GM10266 (cell line): Measurements from ENCODE around the gene ITGAD.

Experiments
- DNase-seq: peaks from one replicate; pipeline ENCODE4 v3.0.0; 2012; ENCODE audit errors: extremely low spot score
- TF ChIP-seq, protein P1 (sequence below): IDR thresholded peaks from 2 replicates; pipeline ENCODE4 v1.5.1; 2012; ENCODE audit warnings: mild to moderate bottlenecking, low read depth; ENCODE audit not compliant: control insufficient read depth, insufficient read depth; ENCODE audit errors: missing control alignments

Gene ITGAD

GRCh38 chr16:31395647-31396046 lies 2.5 kb downstream of the ITGAD start:
- TF ChIP-seq, protein P1, sequence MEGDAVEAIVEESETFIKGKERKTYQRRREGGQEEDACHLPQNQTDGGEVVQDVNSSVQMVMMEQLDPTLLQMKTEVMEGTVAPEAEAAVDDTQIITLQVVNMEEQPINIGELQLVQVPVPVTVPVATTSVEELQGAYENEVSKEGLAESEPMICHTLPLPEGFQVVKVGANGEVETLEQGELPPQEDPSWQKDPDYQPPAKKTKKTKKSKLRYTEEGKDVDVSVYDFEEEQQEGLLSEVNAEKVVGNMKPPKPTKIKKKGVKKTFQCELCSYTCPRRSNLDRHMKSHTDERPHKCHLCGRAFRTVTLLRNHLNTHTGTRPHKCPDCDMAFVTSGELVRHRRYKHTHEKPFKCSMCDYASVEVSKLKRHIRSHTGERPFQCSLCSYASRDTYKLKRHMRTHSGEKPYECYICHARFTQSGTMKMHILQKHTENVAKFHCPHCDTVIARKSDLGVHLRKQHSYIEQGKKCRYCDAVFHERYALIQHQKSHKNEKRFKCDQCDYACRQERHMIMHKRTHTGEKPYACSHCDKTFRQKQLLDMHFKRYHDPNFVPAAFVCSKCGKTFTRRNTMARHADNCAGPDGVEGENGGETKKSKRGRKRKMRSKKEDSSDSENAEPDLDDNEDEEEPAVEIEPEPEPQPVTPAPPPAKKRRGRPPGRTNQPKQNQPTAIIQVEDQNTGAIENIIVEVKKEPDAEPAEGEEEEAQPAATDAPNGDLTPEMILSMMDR = no peak
- no peak for DNase-seq

DNA sequence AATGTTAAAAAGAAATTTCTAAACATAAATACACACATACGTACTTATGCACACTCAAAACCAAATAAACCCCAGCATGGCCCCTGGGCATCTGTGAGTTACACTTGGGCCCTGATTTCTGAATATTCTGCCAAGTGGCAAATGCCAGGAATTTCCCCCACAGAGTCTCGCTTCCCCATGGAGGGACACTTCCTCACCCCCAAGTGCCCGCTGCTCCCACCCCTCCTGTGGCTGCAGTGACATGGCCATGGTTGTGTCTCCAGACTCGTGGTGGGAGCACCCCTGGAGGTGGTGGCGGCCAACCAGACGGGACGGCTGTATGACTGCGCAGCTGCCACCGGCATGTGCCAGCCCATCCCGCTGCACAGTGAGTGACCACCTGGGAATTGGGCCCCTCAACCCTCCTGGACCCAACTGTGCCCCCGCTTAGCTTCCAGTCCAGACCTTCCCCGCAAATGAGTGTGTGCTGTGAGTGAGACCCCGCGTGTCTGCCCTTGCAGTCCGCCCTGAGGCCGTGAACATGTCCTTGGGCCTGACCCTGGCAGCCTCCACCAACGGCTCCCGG lies 4.0 kb downstream of the ITGAD start:
- TF ChIP-seq, protein P1 = no peak
- DNase-seq = no peak

- TF ChIP-seq, protein P1 = no peak
- no peak for DNase-seq
These were observed 4.6 kb downstream of the ITGAD start for GRCh38 chr16:31397701-31398100.

- DNase-seq = no peak
- TF ChIP-seq, protein P1 = no peak
These were observed 7.1 kb downstream of the ITGAD start for GRCh38 chr16:31400191-31400590.

DNA sequence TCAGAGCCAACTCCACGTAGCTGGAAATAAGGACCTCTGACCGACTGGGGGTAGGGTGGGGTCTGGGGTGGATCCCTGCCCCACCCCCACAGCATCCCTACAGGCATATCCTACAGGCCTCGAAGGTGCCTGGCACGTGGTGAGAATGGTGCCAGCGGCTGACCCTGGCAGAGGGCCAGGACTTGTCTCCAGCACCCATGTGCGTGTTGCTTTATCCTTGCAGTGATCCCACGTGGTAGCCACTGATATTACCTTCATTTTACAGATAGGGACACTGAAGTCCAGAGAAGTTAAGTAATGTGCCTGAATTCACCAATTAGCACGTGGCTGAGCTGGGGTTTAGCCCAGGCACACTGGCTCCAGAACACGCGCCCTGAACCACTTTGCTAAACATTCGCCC lies 8.3 kb downstream of the ITGAD start:
- TF ChIP-seq, protein P1 = no peak
- no peak for DNase-seq

- TF ChIP-seq, protein P1 = no peak
- DNase-seq = no peak
These were observed 9.6 kb downstream of the ITGAD start for GRCh38 chr16:31402687-31403086.

DNA sequence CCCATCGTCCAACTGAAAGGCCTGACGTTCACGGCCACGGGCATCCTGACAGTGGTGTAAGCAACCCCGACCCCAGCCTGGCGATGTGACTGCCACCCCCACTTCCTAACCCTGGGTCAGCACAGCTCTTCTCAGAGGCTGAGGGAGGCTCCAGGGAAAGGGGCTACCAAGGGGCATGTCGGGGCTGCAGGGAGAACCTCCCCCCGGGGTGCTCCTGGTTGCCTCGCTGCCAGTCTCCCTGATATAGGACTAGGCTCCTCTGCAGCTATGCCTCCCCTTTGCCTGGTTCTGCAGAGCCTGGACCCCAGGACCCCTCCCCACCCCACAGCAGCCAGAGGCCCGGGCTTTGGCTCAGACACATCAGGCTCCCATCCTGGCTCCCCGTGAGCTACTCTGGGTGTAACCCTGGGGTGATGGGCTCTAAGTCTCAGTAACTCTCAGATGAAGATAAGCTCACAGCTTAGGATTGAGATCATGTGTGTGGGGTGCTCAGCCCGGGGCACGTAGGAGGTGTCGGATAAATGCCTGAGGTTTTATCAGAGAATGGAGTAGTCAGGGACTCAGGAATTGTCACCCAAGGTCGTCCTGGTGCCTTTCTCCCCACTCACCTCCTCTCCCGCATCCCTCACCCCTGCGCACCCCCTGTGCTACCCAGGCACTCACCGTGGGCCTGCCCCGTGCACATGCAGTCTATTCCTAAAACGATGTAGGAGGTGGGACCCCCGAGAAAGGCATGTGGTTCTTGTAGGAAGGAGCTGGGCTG lies 10.6 kb downstream of the ITGAD start:
- DNase-seq = no peak
- TF ChIP-seq, protein P1 = no peak
